SU-DHL-6 (cell line): ENCODE results near the gene GGACT.

ENCODE experiments used
- H2AFZ ChIP-seq: fragments of 200-600 bp; sonication (generic); 2 replicates; pipeline ENCODE4 v1.6.1; 2014; ENCODE audit warnings: low read depth, mild to moderate bottlenecking, moderate library complexity, mixed read lengths, antibody characterized with exemption, low read length; ENCODE audit not compliant: severe bottlenecking
- H3F3A ChIP-seq: fragments of 200-600 bp; shearing (Covaris generic); 2 replicates; pipeline ENCODE4 v1.6.0; 2016; ENCODE audit warnings: antibody characterized with exemption, mild to moderate bottlenecking; ENCODE audit not compliant: insufficient read depth
- H3K27ac ChIP-seq: fragments of 200-600 bp; sonication (generic); 2 replicates; pipeline ENCODE4 v1.5.1; 2016; ENCODE audit warnings: low read depth, mild to moderate bottlenecking, low read length, moderate library complexity, mixed read lengths
- H3K27me3 ChIP-seq: fragments of 200-600 bp; sonication (generic), shearing (Covaris generic); 2 replicates; pipeline ENCODE4 v1.6.0; 2014; ENCODE audit warnings: mild to moderate bottlenecking, low read length
- H3K36me3 ChIP-seq: fragments of 200-600 bp; sonication (generic); 2 replicates; pipeline ENCODE4 v1.6.1; 2014; ENCODE audit warnings: mild to moderate bottlenecking, low read length, mixed read lengths
- H3K4me2 ChIP-seq: fragments of 300-600, 200-600 bp; shearing (Covaris generic), sonication (generic); 2 replicates; pipeline ENCODE4 v1.6.0; 2014; ENCODE audit warnings: low read length, low read depth, mild to moderate bottlenecking; ENCODE audit not compliant: poor library complexity, severe bottlenecking
- H3K4me3 ChIP-seq: fragments of 200-600 bp; sonication (generic); 2 replicates; pipeline ENCODE4 v1.5.1; 2014; ENCODE audit warnings: antibody characterized with exemption, low read length, mild to moderate bottlenecking, mixed read lengths; ENCODE audit not compliant: insufficient read depth, poor library complexity, severe bottlenecking
- H3K79me2 ChIP-seq: fragments of 200-600 bp; sonication (generic); 2 replicates; pipeline ENCODE4 v1.6.1; 2014; ENCODE audit warnings: mild to moderate bottlenecking, low read length, moderate library complexity; ENCODE audit not compliant: insufficient read depth
- H3K9ac ChIP-seq: fragments of 200-600 bp; sonication (generic); 2 replicates; pipeline ENCODE4 v1.7.0; 2014; ENCODE audit warnings: mild to moderate bottlenecking, low read length
- H3K9me2 ChIP-seq: fragments of 200-600 bp; sonication (generic); replicated peaks from 2 replicates; pipeline ENCODE4 v1.6.1; 2014; ENCODE audit warnings: low read length; ENCODE audit not compliant: insufficient read depth
- H3K9me3 ChIP-seq: fragments of 200-600 bp; sonication (generic); 2 replicates; pipeline ENCODE4 v1.6.1; 2014; ENCODE audit warnings: low read length, mixed read lengths; ENCODE audit not compliant: insufficient read depth
- H4K20me1 ChIP-seq: fragments of 200-600 bp; sonication (generic); 2 replicates; pipeline ENCODE4 v1.6.1; 2014; ENCODE audit warnings: low read depth, mild to moderate bottlenecking, antibody characterized with exemption, low read length, moderate library complexity, mixed read lengths
- EZH2phosphoT487 ChIP-seq: fragments of 200-600 bp; sonication (generic), shearing (Covaris generic); conservative IDR thresholded peaks from 2 replicates; pipeline ENCODE4 v1.6.1; 2018; ENCODE audit warnings: mild to moderate bottlenecking, antibody characterized with exemption, low read length, moderate library complexity, mixed read lengths
- TF ChIP-seq, protein P1 (sequence below): fragments of 200-600 bp; sonication (generic); IDR thresholded peaks from one replicate; pipeline ENCODE4 v1.5.1; 2017; ENCODE audit warnings: antibody characterized with exemption, mild to moderate bottlenecking, low read length, moderate library complexity; ENCODE audit not compliant: insufficient read depth, poor library complexity, severe bottlenecking

The GGACT gene

DNA sequence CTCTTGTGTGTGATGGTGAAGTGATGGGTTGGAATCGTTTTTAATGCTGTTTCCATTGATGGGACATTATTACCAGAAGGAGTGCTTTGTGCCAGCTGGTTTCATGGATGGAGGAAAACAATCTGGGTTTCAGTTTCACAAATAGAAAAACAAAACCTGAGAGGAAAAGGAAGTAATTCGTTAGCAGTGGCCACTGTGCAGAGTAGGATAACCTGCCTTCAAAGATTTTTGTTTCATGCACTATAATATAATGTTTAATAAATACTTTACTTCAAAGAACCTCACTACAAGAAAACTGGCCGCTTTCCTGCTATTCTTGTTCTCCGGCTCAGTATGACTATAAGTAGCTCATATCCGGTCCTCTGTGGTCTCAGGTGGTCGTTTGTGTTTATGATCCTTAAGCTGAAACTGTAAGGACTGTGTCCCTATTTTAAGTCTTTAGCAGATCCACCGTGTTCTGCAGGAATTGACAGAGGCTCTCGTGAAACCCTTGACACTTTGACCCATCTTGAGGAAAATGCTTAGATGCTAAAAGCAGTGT is 104.7 kb downstream of the GGACT start:
- TF ChIP-seq, protein P1, sequence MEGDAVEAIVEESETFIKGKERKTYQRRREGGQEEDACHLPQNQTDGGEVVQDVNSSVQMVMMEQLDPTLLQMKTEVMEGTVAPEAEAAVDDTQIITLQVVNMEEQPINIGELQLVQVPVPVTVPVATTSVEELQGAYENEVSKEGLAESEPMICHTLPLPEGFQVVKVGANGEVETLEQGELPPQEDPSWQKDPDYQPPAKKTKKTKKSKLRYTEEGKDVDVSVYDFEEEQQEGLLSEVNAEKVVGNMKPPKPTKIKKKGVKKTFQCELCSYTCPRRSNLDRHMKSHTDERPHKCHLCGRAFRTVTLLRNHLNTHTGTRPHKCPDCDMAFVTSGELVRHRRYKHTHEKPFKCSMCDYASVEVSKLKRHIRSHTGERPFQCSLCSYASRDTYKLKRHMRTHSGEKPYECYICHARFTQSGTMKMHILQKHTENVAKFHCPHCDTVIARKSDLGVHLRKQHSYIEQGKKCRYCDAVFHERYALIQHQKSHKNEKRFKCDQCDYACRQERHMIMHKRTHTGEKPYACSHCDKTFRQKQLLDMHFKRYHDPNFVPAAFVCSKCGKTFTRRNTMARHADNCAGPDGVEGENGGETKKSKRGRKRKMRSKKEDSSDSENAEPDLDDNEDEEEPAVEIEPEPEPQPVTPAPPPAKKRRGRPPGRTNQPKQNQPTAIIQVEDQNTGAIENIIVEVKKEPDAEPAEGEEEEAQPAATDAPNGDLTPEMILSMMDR: no peak
- no peak for TF ChIP-seq EZH2phosphoT487
- Histone ChIP-seq H3K36me3 (no peaks in the 10 kb centered on the region), H3K27ac (no peak overlapping the region), H3K27me3 (no peaks in the 10 kb centered on the region), H3K79me2 (no peaks in the 10 kb centered on the region), H3K4me3 (no peak overlapping the region), H3F3A (no peaks in the 10 kb centered on the region), H3K4me2 (no peak overlapping the region), H4K20me1 (no peaks in the 10 kb centered on the region), H3K9ac (no peak overlapping the region), H2AFZ (no peak overlapping the region), H3K9me2 (no peaks in the 10 kb centered on the region), H3K9me3 (no peaks in the 10 kb centered on the region)

DNA sequence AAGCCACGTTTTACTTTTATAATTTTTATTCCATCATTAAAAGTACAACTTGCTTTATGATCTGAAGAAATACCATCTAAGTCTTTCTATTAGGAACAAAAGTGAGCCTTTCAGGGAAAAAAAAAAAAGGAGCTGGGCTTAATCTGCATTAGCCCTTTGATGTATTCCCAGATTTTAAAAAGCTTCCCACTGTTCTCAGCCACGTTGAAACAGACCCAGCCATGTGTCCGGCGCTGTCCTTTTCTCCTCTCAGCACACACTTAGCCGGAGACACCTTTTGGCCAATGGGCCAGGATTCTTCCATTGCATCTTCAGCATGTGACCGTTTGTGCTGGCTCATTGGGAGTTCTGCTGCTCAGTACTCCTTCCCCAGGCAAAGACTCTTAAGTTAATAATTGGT is 105.5 kb downstream of the GGACT start:
- no peaks in the 10 kb centered on the region for H4K20me1 ChIP-seq
- H3K27me3 ChIP-seq: no peaks in the 10 kb centered on the region

DNA sequence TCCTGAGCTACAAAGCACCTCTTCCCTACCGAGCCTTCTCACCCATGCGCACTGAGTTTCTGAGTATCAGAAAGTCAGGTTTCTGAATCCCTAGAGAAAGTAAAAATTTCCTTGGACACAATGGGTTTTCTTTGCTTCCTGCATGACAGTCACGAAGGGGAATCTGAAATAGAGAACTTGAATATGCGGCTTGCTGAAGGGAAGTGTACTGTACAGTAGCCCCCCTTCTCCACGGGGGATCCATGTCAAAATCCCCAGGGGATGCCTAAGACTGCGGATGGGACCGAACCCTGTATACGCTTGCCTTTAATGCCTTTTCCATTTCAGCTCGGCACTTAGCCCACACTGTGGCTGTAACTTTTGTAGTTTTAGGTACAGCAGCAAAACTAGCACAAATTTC is 107.9 kb downstream of the GGACT start:
- Histone ChIP-seq H4K20me1 (no peaks in the 10 kb centered on the region), H3K79me2 (no peaks in the 10 kb centered on the region), H3F3A (no peaks in the 10 kb centered on the region), H3K9ac (no peak overlapping the region), H3K9me2 (no peaks in the 10 kb centered on the region), H3K9me3 (no peaks in the 10 kb centered on the region), H3K4me2 (no peak overlapping the region), H3K36me3 (no peaks in the 10 kb centered on the region), H3K27ac (no peak overlapping the region), H3K27me3 (no peaks in the 10 kb centered on the region), H2AFZ (no peak overlapping the region), H3K4me3 (no peak overlapping the region)
- TF ChIP-seq EZH2phosphoT487: no peak
- TF ChIP-seq, protein P1: no peak

More for the DNA sequence above, 105.5 kb downstream of the GGACT start:
- no peaks in the 10 kb centered on the region for H3K36me3 ChIP-seq
- H3F3A ChIP-seq: no peaks in the 10 kb centered on the region
- no peaks in the 10 kb centered on the region for H3K79me2 ChIP-seq
- TF ChIP-seq, protein P1: no peak
- TF ChIP-seq EZH2phosphoT487: no peak
- no peak overlapping the region for H3K4me3 ChIP-seq
- H3K9me3 ChIP-seq: no peaks in the 10 kb centered on the region
- H3K9ac ChIP-seq: no peak overlapping the region
- no peak overlapping the region for H3K27ac ChIP-seq
- H3K9me2 ChIP-seq: no peaks in the 10 kb centered on the region
- no peak overlapping the region for H2AFZ ChIP-seq
- no peak overlapping the region for H3K4me2 ChIP-seq
